Endodermal cell (in vitro differentiated cells): ENCODE measurements around the gene TRIM2. TPM values are rescaled to one million over a fixed set of nuclear protein-coding genes. Genes with fewer than 3 reads are reported as not detected.

Experiments used
- DNase-seq: peaks from one replicate; pipeline ENCODE4 v3.0.0-alpha.2; 2017
- H3K27ac ChIP-seq: 2 replicates; pipeline ENCODE4 v1.5.1; 2013; ENCODE audit warnings: mild to moderate bottlenecking, low read depth, low read length, moderate library complexity
- H3K27me3 ChIP-seq: 2 replicates; pipeline ENCODE4 v1.6.1; 2013; ENCODE audit warnings: mild to moderate bottlenecking, low read length, moderate library complexity; ENCODE audit not compliant: insufficient read depth, control insufficient read depth, poor library complexity, severe bottlenecking
- H3K36me3 ChIP-seq: 2 replicates; pipeline ENCODE4 v1.7.0; 2013; ENCODE audit warnings: mild to moderate bottlenecking, low read length, moderate library complexity; ENCODE audit not compliant: control insufficient read depth, insufficient read depth
- H3K4me1 ChIP-seq: one replicate; pipeline ENCODE4 v1.7.0; 2013; ENCODE audit warnings: low read length; ENCODE audit not compliant: control insufficient read depth, insufficient read depth
- H3K4me3 ChIP-seq: 2 replicates; pipeline ENCODE4 v1.5.1; 2013; ENCODE audit warnings: mild to moderate bottlenecking, low read length, moderate library complexity
- H3K9ac ChIP-seq: 2 replicates; pipeline ENCODE4 v1.6.1; 2013; ENCODE audit warnings: mild to moderate bottlenecking, low read length, moderate library complexity; ENCODE audit not compliant: poor library complexity, severe bottlenecking; ENCODE audit errors: extremely low read depth
- H3K9me3 ChIP-seq: 2 replicates; pipeline ENCODE4 v1.6.1; 2013; ENCODE audit warnings: mild to moderate bottlenecking, low read length, moderate library complexity; ENCODE audit not compliant: control insufficient read depth
- H3K27ac Mint-ChIP-seq: 2 replicates; pipeline ENCODE4 v1.8.0; 2020; ENCODE audit warnings: mixed read lengths
- H3K27me3 Mint-ChIP-seq: 2 replicates; pipeline ENCODE4 v1.8.0; 2021; ENCODE audit warnings: mild to moderate bottlenecking, mixed read lengths; ENCODE audit not compliant: insufficient read depth
- H3K36me3 Mint-ChIP-seq: 2 replicates; pipeline ENCODE4 v1.8.0; 2020; ENCODE audit warnings: low read depth, mixed read lengths
- H3K4me1 Mint-ChIP-seq: 2 replicates; pipeline ENCODE4 v1.8.0; 2020; ENCODE audit warnings: mixed read lengths
- H3K4me3 Mint-ChIP-seq: 2 replicates; pipeline ENCODE4 v1.8.0; 2020; ENCODE audit warnings: mild to moderate bottlenecking, moderate library complexity, mixed read lengths
- H3K9me3 Mint-ChIP-seq: 2 replicates; pipeline ENCODE4 v1.8.0; 2020; ENCODE audit warnings: mild to moderate bottlenecking, mixed read lengths
- WGBS, 2 experiments: methylation state at CpG; one replicate each; pipeline versions ENCODE4 v1.1.5 to v1.1.7; 2013; ENCODE audit warnings: missing lambda C conversion rate in 2 of 2, mixed read lengths in 1 of 2; ENCODE audit not compliant: insufficient coverage in 1 of 2, insufficient read length in 1 of 2; 5-methylcytosine and 5-hydroxymethylcytosine counted together
- total RNA-seq, 2 donors: library from RNA; stranded (reverse); fragmentation: NEBNext Ultra II Directional in 1 of 2; extraction: Animal tissue kit (Norgen Biotek cat#: 25700) in 1 of 2; gene quantifications; 2 replicates in 1 of 2; 3 replicates in 1 of 2; pipeline ENCODE4 v1.2.1, GENCODE V29; 2021
- TF ChIP-seq, protein P1 (sequence below): fragments of 200-600 bp; sonication (generic); conservative IDR thresholded peaks from 2 replicates; pipeline ENCODE4 v1.5.0; 2021; ENCODE audit warnings: antibody characterized with exemption, mild to moderate bottlenecking

Gene TRIM2
- total RNA-seq, 2 donors from 2014 or later: 31.8 to 56.1 TPM

DNA sequence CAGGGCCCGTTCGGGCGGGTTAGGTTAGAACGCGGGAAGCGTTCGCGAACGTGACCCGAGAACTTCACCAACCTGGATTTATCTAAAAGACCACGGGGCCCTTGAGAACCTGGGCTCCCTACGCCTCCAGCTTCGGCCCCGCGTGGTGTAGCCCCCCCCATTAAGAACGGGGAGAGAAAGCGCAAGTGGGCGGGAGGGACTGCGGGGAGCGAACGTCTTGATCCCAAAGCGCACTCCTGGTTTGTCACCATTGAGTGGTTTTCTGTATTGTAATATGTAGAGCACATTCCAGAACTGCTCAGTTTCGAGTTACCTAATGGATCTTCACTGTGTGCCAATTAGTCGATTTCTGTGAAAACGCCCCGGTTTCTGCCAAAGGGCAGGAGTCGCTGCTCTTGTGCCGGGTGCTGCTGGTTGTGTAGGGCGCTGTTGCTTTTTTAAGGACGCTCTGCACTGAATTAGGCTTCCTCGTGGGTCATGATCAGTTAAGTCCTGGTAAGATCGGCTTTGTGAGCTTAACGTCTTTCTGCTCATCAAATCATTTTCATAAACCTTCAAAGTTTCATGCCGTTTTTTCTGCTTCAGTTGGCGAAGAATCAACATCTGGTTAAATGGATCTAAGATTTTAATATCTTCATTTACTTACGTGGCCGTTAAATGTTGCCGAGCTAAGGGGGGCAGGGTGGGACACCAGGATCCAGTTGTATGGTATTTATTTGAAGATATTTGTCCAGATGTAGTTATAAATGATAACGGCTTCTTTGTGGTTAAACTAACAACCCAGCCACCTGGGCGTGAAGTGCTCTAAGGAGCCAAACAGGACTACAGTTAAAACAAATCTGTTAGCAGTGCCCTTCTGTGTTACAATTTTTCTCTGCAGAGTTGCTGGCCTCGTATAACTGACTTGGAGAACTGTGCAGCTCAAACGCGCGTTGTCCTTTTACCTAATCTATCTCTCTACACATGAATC, 141.1 kb downstream of the TRIM2 start:
- peak overlapping the region; percentile 95 for H3K4me3 ChIP-seq
- peak; percentile 82 for DNase-seq
- peak overlapping the region; percentile 87 for H3K27ac ChIP-seq
- no peaks in the 10 kb centered on the region for H3K36me3 ChIP-seq
- peaks cover 7% of the 10 kb centered on the region for H3K27me3 Mint-ChIP-seq
- peaks cover 1% of the 10 kb centered on the region for H3K36me3 Mint-ChIP-seq
- peak overlapping the region; percentile 77 for H3K9ac ChIP-seq
- H3K9me3 Mint-ChIP-seq: no peaks in the 10 kb centered on the region
- H3K9me3 ChIP-seq: no peaks in the 10 kb centered on the region
- peak overlapping the region; percentile 88 for H3K27ac Mint-ChIP-seq
- H3K4me1 Mint-ChIP-seq: peaks cover 22% of the 10 kb centered on the region
- WGBS, 2 experiments: 3 to 5% methylated on average over 18 to 44 of the region's 44 CpGs
- H3K4me3 Mint-ChIP-seq: peak overlapping the region; percentile 74
- H3K4me1 ChIP-seq: no peaks in the 10 kb centered on the region
- H3K27me3 ChIP-seq: no peaks in the 10 kb centered on the region
- TF ChIP-seq, protein P1, sequence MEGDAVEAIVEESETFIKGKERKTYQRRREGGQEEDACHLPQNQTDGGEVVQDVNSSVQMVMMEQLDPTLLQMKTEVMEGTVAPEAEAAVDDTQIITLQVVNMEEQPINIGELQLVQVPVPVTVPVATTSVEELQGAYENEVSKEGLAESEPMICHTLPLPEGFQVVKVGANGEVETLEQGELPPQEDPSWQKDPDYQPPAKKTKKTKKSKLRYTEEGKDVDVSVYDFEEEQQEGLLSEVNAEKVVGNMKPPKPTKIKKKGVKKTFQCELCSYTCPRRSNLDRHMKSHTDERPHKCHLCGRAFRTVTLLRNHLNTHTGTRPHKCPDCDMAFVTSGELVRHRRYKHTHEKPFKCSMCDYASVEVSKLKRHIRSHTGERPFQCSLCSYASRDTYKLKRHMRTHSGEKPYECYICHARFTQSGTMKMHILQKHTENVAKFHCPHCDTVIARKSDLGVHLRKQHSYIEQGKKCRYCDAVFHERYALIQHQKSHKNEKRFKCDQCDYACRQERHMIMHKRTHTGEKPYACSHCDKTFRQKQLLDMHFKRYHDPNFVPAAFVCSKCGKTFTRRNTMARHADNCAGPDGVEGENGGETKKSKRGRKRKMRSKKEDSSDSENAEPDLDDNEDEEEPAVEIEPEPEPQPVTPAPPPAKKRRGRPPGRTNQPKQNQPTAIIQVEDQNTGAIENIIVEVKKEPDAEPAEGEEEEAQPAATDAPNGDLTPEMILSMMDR: peak; percentile 23

DNA sequence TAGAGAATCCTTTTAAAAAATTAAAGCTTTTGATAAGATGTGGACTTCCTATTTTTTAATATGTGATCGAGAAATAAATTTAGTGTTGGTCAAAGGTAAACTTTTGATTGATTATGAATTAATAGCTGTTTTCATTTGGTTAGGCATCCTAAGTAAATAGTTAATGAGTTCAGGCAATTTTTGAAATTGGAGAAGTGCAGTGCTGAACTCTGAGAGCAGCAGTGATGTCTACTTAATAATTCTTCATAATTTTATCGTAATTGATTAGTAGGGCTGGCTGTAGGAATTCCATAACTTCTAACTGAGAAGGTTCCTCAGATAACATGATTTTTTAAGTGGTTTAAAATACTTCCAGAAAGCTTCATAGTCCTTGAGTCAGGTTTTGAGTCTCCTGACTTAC, 141.8 kb downstream of the TRIM2 start:
- no peaks in the 10 kb centered on the region for H3K36me3 Mint-ChIP-seq
- DNase-seq: no peak
- Histone ChIP-seq H3K36me3 (no peaks in the 10 kb centered on the region), H3K4me1 (no peaks in the 10 kb centered on the region), H3K27me3 (no peaks in the 10 kb centered on the region), H3K9me3 (no peaks in the 10 kb centered on the region), H3K27ac (no peak overlapping the region), H3K4me3 (peak overlapping the region; percentile 95), H3K9ac (peak overlapping the region; percentile 77)
- H3K27me3 Mint-ChIP-seq: peaks cover 7% of the 10 kb centered on the region
- no peak overlapping the region for H3K27ac Mint-ChIP-seq
- H3K9me3 Mint-ChIP-seq: no peaks in the 10 kb centered on the region
- TF ChIP-seq, protein P1: no peak
- peaks cover 22% of the 10 kb centered on the region for H3K4me1 Mint-ChIP-seq
- peak overlapping the region; percentile 74 for H3K4me3 Mint-ChIP-seq
- WGBS, 2 experiments: 43 to 80% methylated on average over 1 to 2 of the region's 2 CpGs

DNA sequence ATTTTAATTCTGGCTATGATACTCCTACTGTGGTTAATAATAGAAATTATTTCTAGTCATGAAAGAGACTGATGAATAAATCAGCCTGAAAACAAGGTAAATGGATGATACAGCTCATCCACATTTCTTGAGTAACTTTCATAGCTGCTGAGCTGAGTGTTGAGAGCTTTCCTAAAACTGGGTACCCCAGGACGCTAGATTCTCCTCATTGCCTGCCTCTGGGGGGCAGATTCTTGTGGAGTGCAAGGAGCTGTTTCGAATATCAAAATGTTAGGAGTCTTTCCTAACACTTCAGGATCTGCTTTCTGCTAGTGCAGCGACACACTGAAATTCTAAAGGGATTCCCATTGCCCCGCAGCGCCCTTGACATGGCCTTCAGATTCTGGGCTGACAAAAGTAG, 142.3 kb downstream of the TRIM2 start:
- H3K36me3 ChIP-seq: peaks cover 4% of the 10 kb centered on the region
- no peak overlapping the region for H3K27ac ChIP-seq
- H3K4me3 ChIP-seq: peak overlapping the region; percentile 95
- peak; percentile 57 for DNase-seq
- Mint-ChIP-seq H3K4me1 (peaks cover 22% of the 10 kb centered on the region), H3K4me3 (no peak overlapping the region), H3K9me3 (no peaks in the 10 kb centered on the region), H3K36me3 (no peaks in the 10 kb centered on the region), H3K27ac (no peak overlapping the region), H3K27me3 (peaks cover 7% of the 10 kb centered on the region)
- H3K4me1 ChIP-seq: no peaks in the 10 kb centered on the region
- no peaks in the 10 kb centered on the region for H3K9me3 ChIP-seq
- WGBS, 2 experiments: 63 to 64% methylated on average over 5 of the region's 5 CpGs
- TF ChIP-seq, protein P1: peak; percentile 20
- no peak overlapping the region for H3K9ac ChIP-seq
- H3K27me3 ChIP-seq: no peaks in the 10 kb centered on the region
